Hematopoietic multipotent progenitor cell treated with erythropoietin and hydrocortisone succinate and interleukin-3 and kit ligand, for 6 days (in vitro differentiated cells): ENCODE data around the gene RARA.
A peak's percentile ranks its signal among the peaks of the same experiment; 100 is the strongest.

Experiments
- DNase-seq: peaks from one replicate; pipeline ENCODE4 v3.0.0-alpha.2; 2015

The RARA gene

DNA sequence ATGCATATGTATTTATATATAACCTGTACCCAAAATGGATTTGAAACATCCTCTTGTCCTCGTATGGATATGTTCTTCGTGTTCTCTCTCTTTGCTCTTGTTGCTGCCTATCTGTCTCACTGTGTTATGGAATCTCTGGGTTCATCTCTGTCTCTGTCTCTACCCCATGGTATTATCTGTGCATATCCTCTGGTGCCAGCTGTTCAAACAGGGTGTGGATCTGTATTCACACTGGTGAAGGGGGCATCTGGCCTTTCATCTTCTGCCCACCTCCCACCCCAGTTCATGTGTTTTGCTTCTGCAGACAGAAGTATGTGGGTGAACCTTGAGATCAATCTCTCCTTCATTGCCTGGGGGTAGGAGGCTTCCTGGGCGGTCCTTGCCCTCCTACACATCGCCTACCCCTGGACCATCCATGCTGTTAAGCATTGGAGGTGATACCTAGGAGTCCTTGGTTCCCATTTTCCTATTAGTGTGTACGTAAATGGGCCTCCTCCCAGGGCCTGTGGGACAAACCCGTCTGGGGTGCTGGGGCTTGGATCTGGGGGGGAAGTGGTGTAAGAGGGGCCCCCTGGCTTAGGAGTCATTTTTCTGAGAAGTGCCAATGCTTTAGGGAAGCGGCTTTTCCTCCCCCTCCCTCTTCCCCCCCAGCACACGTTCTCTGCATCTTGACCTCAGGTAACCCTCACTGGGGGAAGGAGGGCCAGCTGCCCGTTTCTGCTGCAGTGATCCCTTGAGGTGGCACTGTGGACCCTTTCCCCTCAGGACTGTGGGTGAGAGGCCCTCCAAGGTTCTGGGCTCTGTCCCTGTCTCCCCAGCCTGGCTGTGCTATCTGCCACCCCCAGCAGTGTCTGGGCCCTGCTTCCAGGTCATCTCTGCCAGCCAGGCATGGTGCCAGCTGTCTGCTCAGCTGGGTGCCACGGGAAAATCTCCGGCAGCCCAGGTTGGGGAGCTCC, 21.1 kb downstream of the RARA start:
- DNase-seq = peak; percentile 83

DNA sequence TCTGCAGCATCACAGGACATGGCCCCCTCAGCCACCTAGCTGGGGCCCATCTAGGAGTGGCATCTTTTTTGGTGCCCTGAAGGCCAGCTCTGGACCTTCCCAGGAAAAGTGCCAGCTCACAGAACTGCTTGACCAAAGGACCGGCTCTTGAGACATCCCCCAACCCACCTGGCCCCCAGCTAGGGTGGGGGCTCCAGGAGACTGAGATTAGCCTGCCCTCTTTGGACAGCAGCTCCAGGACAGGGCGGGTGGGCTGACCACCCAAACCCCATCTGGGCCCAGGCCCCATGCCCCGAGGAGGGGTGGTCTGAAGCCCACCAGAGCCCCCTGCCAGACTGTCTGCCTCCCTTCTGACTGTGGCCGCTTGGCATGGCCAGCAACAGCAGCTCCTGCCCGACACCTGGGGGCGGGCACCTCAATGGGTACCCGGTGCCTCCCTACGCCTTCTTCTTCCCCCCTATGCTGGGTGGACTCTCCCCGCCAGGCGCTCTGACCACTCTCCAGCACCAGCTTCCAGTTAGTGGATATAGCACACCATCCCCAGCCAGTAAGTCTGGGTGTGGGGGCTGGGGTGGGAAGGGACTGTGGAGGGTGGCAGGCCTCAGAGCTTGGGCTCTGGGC, 22.0 kb downstream of the RARA start:
- DNase-seq = no peak

DNA sequence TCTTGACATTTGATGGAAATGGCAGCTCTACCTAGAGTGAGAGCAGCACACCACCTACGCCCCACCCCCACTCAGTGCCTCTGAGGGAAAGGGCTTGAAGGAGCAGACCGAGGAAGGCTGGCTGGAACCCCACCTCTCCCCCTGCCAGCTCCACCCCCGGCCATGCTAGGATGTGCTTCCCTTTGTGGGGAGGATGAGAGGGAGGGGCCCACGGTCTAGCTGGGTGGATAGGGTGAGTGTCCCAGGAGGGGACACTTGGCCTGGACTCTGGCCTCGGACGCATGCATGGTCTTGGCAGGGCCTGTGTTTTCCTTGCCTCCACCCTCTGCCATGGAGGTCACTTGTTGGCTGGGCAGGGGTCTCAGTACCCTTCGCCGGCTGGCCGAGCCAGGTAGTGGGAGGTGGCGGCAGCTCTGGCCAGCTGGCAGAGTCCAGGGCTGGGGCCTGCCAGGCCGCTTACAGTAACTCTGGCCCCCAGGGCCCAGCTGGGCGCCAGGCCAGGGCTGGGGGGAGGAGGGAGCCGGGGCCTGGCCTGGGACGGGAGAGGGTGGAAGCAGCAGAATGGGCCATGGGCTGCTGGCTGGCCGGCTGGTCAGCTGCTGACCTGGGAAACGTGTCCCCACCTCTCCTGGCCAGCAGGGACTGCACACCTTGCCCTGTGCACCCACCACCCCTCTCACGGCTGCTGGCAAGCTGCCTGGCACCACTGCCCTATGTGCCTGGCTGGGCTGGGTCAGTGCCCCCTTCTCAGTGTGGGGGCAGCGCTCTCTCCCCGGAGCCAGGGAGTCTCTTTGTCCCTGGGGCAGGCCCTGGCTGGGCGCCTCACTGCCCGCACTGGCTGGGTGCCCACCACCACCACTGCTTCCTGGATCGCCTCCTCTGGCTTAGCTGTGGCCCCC, 23.0 kb downstream of the RARA start:
- DNase-seq = no peak

DNA sequence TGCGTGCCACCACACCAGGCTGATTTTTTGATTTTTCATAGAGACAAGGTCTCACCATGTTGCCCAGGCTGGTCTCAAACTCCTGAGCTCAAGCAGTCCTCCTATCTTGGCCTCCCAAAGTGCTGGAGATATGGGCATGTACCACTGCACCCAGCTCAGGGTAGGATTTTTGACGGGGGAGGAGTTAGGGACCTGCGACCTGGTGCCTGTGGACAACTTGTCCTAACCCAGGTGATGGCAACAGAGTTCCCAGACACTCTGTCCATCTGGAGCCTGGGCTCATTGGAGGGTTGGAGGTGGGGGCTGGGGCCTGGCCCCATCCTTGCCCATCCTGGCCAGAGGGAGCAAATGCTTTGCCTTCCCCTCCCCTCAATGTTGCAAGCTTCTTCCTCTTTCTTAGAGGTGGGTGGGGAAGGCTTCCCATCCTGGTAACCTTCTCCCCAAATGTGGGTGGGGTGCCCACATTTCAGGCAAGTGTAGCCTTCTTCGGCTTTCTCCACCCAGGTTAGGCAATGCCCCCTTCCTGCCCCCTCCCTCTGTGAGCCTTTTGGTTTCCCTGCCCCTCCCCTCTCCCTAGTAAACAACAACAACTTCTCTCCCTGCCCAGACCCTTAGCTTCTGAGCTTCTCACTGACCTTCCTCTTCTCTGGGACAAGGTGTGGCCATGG, 24.9 kb downstream of the RARA start:
- DNase-seq = no peak

DNA sequence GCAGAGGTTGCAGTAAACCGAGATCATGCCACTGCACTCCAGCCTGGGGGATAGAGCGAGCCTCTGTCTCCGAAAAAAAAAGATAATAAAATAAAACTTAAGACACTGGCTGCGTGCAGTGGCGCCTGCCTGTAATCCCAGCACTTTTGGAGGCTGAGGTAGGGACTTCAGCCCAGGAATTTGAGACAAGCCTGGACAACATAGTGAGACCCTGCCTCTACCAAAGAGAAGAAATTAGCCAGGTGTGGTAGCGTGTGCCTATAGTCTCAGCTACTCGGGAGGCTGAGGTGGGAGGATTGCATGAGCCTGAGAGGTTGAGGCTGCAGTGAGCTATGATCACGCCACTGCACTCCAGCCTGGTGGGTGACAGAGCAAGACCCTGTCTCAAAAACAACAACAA, 26.6 kb downstream of the RARA start:
- DNase-seq = no peak

DNA sequence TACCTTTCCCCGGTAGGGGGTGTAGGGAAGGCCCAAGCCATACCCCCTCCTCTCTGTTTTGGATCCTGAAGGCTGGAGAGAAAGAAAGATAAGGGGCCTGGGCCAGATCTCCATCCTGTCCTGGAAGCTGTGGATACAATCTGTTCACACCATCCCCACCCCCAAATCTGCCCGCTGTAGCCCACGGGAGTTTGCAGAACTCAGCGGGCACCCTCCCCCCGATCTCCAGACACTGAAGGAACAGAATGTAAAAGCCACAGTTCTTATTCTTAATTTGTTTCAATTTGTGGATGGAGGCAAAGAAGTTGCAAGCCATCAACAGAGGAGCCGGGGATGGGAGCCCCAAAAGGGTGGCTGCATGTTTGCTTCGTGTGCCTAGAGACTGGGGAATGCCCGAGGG, 28.4 kb downstream of the RARA start:
- no peak for DNase-seq

DNA sequence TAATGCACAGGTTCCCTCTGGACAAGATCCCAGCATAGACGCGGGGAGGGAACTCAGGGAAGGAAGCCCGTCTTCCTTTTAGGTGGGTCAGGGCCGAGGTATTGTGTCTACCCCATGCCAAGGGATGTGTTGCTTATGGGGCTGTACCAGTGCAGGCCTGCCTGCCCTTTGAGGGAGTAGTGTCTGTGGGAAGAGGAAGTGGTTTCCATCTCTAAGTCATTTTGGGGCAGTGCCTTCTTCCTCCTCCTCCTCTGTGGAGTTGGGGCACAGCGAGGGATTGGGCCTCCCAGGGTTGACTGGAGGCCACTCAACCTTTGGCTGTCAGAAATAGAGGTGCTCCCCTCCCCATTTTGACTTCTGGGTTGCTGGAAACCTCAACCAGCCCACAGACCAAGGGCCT, 29.1 kb downstream of the RARA start:
- peak; percentile 52 for DNase-seq

DNA sequence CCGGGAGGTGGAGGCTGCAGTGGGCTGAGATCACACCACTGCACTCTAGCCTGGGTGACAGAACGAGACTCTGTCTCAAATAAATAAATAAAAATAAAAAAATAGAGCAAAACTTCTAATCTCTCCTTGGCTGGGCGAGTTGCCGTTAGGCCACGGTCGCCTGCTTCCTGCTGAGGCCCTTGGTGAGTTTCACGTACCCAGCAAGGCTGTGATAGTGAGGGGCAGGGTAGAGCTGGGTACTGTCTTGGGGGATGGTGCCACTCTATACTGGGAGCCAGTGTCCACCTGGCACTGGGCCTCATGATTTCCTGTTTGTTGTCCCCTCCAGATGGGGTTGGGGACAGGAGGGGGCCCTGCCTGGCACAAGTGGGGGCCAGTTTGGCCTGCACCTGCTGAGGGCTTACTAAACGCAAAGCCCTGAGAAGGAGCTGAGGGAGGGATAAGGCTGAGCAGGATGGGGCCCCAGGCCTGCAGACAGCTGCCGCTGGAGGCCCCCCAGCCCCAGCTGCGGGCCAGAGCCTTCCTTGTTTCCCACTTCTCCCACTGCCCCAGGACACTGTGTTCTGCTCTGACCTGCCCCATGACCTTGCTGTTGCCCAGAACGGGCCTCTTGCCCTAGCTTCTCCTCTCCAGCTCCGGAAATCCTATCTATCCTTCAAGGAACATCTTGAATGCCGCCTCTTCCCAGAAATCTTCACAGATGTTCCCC, 30.1 kb downstream of the RARA start:
- DNase-seq = peak; percentile 69

DNA sequence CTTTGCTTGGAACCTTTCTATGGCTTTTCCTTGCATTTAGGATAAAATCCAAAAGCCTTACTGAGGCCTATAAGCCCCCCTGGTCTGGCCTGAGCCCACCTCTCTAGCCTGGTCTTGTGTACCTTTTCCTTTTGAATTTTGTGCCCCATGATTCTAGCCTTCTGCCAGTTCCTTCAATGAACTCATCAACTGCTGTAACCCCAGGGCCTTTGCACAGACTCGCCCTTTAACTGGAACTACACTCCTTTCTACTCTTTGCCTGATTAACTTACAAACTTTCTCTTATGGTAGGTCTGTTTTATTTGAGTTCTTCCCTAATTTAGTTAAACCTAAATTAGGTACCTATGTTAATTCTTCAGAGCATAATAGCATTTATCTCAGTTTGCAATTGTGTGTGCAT, 31.3 kb downstream of the RARA start:
- DNase-seq = peak; percentile 6

DNA sequence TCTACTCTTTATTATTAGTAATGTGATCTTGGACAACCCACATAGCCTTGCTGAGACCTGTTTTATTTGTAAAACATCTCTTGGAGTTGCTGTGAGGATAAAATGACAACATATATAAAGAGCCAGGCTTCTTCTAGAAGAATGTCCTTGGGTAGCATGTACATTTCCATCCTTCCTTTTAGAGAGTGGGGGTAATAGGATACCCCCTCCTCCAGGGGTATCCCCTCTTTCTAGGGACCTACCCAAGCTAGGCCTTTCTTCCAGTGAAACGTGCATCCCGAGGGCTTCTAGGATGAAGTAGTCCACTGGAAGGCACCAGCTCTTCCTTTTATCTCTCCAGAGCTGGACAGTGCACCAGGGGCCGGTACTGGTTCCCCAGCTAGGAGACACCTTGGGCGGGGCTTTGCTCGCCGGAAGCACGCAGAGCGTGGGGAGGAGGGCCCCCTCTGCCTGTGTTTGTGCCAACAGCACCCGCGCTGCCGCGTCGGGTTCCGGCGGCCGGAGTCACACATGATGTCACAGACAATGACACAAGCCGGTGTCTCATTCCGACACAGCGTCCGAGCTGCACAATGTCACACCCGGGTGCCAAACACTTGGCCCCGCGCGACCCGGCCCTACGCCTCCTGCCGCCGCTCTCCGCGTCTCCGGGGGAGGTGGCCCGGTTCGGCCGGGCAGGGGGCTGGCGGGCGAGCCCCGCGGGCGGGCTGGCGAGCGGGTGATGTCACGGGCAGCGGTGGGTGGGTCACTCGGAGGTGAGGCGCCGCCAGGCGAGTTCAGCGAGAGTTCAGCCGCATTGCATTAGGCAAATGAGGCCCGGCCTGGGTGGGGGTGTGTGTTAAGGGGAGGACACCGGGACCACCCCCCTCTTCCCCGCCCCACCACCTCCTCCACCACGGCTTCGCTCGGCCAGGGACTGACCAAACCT, 32.2 kb downstream of the RARA start:
- DNase-seq = peak; percentile 89

DNA sequence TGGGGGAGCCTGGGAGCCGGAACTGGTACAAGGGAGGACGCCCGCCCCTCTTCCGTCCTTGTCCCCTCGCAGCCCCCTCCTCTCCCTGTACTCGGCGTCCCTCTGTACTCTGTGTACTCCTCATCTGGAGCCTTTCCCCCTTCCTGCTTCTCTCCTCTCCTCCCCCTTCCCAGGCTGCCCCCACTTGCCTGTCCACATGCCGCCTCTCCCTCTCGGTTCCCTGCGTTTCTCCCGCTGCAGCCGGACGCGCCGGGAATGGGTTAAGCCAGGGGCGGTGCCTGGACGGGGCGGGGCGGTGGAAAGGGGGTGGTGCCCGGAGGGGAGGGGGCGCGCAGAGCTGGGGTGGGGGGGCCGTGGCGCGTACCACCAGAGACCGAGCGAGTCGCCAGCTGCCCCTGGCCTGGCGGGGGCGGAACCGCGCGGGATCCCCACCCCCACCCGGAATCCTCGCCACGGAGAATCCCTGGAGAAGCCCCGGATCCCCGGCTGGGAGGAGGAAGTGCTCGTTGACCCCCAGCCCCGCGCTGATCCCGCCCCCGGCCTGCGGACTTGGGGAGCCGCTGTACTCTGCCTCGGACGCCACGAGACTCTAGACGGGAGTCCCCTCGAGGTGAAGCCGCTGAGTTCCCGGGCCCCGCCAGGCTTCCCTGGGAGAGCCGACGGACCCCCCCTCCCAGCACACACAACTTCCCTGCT, 33.0 kb downstream of the RARA start:
- no peak for DNase-seq

DNA sequence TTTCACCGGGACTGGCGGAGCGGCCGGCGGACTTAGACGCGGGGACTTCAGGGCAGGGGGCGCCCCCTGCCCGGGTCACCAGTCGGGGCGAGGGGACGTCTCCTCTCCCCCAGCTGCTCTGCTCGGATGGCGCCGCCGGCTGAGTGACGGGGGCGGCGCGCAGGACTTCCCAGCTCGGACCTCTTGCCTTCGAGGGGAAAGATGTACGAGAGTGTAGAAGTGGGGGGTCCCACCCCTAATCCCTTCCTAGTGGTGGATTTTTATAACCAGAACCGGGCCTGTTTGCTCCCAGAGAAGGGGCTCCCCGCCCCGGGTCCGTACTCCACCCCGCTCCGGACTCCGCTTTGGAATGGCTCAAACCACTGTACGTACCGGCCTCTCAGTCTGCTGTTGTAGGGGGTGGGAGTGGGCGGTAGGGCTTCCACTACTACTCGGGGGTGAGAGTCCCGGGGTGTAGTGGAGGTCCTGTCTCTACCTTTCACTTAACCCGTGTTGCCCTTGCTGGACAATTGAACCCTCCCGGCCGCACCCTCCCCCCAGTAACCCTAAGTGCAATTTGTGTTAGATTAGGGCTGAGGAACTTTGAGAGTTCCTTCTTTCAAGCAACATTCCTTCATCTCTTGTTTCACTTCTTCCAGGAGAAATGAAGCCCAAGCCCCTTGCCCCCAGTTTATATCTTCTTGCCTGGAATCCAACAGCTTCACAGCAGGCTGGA, 33.7 kb downstream of the RARA start:
- DNase-seq = no peak

DNA sequence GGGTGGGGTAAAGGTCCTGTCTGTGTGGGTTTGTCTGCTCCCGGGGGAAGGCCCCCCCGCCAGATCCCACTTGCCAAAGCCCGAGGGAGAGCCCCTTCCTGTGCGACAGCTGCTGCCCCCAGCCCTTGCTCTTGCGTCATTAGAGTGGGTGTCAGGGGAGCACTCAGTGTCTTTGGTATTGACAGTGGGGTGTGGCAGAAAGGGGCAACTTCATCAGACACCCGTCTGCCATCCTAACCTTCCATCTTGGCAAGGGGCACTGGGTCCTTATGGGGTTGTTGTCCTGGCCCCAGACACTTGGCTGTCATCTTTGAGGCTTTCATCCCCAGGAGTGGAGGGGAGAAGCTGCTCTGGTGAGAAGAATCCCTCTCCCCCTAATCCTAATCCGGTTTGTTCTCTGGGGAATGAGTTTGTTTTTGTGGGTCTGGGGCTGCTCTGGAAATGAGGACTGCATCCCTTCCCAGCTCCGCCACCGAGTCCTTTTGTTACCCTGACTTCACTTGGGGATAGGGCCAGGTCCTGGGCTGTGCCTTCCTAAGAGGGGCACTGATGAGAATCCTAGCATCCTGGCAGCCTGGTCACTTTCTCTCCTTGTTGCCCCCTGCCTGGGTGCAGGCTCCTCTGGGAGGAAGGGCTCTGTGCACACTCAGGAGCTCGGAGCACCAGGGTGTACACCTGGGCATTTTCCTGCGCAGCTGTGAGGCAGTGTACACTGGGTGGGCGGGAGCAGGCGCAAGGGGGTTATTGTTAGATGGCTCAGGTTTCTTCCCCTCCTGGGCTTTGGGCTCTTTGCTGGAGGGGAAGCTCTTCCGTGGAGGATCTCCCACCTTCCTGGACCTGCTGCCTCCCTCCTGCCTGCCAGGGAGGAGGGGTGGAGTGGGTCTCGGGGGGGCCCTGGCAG, 34.5 kb downstream of the RARA start:
- no peak for DNase-seq

DNA sequence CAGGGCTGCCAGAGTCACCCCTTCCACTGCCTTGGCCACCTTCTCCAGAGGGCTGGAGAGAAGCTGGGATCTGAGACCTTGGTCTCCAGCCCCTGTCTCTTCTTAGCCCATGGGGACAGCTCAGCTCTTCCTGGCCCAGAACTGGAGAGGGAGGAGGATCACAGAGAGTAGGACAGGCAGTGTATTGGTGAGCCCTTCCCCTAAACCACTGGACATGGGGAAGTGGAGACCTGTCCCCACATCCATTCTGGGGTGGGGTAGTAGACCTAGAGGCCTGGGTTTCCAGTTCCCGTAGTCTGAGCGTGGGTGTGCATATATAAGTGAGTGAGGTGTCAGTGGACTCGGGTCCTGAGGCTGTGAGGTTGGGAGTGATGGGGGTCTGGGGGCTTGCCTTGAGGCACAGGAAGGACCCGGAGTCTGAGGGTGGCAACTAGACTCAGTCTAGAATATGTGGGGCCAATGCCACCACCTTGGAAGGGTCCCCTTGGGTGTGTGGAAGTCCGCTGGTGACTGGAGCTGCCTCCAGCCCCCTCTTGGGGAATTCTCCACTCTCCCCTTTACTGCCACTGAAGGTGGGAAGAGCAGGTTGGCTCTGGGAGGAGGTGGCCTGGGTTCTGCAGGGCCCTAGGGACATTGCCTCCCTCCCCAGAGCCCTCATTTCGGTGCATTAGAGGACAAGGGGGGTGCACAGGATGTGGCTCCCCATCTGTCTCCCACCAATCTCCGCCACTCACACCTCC, 35.6 kb downstream of the RARA start:
- no peak for DNase-seq

DNA sequence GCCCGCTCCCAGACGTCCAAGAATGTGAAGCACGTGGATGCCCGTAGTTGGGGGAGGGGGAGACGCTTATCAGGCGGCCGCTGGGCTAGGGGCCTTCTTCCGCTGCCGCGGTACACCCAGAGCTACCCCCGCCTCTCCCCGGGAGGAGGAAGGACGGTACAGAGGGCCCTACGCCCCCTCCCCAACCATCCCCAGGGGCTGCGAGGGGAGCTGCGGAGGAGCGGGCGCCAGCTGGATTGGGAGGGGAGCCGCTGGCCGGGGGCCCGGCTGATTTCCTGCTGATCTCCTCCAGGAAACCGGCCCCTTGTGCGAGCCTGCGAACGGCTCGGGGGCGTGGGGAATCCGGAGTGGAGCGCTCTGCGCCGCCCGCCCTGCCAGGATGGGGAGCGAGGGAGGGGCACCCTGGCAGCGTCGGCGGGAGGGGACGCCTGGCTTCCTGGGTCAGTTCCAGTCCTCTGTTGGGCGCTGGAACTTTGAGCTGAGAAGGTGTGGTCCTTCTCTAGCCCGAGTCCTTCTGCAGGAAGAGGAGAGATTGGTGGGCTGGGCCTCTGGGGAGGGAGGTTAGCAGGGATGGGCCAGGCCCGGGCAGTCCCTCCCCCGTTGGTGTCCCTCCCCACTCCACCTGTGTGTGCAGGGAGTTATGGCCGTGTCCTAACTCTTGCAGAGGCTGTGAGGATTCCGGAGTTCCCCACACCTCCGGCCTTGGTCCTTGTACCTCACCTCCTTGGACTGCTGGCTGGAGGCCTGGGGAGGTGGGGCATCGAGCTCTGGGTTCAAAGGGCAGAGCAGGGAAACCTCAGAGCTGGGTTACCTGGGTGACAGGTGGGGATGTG, 36.4 kb downstream of the RARA start:
- DNase-seq = peak; percentile 59

DNA sequence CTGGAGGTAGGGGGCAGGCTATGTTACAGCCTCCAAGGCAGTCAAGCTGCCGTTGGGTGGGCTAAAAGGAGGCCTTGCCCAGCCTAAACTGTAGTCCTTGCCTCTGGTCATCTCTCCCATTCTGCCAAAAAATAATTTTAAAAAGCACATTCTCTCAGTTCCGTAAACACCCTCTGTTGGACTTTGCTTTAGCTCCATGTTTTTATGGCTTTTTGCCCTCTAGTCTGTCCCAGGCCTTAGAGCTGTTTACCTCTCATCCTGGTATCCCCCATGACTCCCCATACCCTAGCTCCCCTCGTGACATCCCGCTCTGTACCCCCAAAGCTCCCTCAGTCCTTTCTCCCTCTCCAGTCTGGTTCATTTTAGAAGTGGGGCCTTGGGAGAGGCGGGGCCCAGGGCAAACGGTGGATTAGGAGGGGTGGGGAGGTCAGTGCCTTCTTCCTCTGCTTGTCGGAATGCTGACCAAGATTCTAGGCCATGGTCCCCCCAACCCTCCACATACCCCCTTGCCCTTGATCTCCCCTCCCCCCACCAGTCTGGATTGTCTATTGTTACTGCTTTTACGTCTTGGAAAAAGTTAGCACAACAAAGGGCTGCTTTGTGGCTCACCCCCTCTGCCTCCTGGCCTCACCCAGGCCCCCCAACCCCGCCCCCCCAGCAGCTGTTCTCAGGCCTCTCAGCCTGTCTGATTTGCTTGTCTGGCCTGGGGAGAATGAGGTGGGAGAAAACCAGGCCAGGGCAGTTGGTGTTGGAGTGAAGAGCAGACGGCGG, 37.2 kb downstream of the RARA start:
- DNase-seq = no peak
